Neural progenitor cell (in vitro differentiated cells): ENCODE data around the gene TNNC1. TPM values are rescaled to one million over a fixed set of nuclear protein-coding genes. Genes with fewer than 3 reads are reported as not detected.
A peak's percentile ranks its signal among the peaks of the same experiment; 100 is the strongest.

Experiments used
- DNase-seq: peaks from one replicate; pipeline ENCODE4 v3.0.0-alpha.2; 2016; ENCODE audit warnings: low spot score
- H2AFZ ChIP-seq: fragments of 200-600 bp; sonication (generic); replicated peaks from 2 replicates; pipeline ENCODE4 v1.6.1; 2016; ENCODE audit warnings: antibody characterized with exemption
- H3F3A ChIP-seq: fragments of 200-600 bp; sonication (generic); 2 replicates; pipeline ENCODE4 v1.6.1; 2016; ENCODE audit warnings: antibody characterized with exemption, low read depth
- H3K27ac ChIP-seq: fragments of 200-600 bp; sonication (generic); 2 replicates; pipeline ENCODE4 v1.5.1; 2016; ENCODE audit warnings: mild to moderate bottlenecking
- H3K27me3 ChIP-seq: fragments of 200-600 bp; sonication (generic); 2 replicates; pipeline ENCODE4 v1.6.1; 2016; ENCODE audit warnings: mild to moderate bottlenecking, moderate library complexity
- H3K36me3 ChIP-seq: fragments of 200-600 bp; sonication (generic); 2 replicates; pipeline ENCODE4 v1.5.1; 2016
- H3K4me1 ChIP-seq: fragments of 200-600 bp; sonication (generic); 2 replicates; pipeline ENCODE4 v1.6.1; 2016; ENCODE audit warnings: mixed run types
- H3K4me2 ChIP-seq: fragments of 200-600 bp; sonication (generic); 2 replicates; pipeline ENCODE4 v1.6.1; 2016
- H3K4me3 ChIP-seq: fragments of 200-600 bp; sonication (generic); 2 replicates; pipeline ENCODE4 v1.5.1; 2016
- H3K79me2 ChIP-seq: fragments of 200-600 bp; sonication (generic); 2 replicates; pipeline ENCODE4 v1.6.1; 2016; ENCODE audit warnings: low read depth
- H3K9ac ChIP-seq: fragments of 200-600 bp; sonication (generic); 2 replicates; pipeline ENCODE4 v1.6.1; 2016
- H3K9me3 ChIP-seq: fragments of 200-600 bp; sonication (generic); 2 replicates; pipeline ENCODE4 v1.5.1; 2016; ENCODE audit warnings: low read depth
- H4K20me1 ChIP-seq: fragments of 200-600 bp; sonication (generic); 2 replicates; pipeline ENCODE4 v1.6.1; 2016; ENCODE audit warnings: low read depth
- H3K27ac Mint-ChIP-seq: 3 replicates; pipeline ENCODE4 v1.8.0; 2021; ENCODE audit warnings: mixed read lengths
- H3K27me3 Mint-ChIP-seq: 2 replicates; pipeline ENCODE4 v1.8.0; 2022; ENCODE audit warnings: low read depth, mild to moderate bottlenecking, inconsistent platforms, moderate library complexity, mixed read lengths; ENCODE audit not compliant: insufficient read depth
- H3K36me3 Mint-ChIP-seq: 3 replicates; pipeline ENCODE4 v1.8.0; 2021; ENCODE audit warnings: mixed read lengths
- H3K4me1 Mint-ChIP-seq: 3 replicates; pipeline ENCODE4 v1.8.0; 2021; ENCODE audit warnings: mixed read lengths
- H3K4me3 Mint-ChIP-seq: 3 replicates; pipeline ENCODE4 v1.8.0; 2021; ENCODE audit warnings: mild to moderate bottlenecking, moderate library complexity, mixed read lengths
- H3K9me3 Mint-ChIP-seq: 3 replicates; pipeline ENCODE4 v1.8.0; 2020; ENCODE audit warnings: mixed read lengths
- CTCF ChIP-seq: fragments of 200-600 bp; sonication (generic); IDR thresholded peaks from 2 replicates; pipeline ENCODE4 v1.5.1; 2017; ENCODE audit warnings: antibody characterized with exemption, mild to moderate bottlenecking
- EZH2 ChIP-seq: fragments of 200-600 bp; sonication (generic); IDR thresholded peaks from 2 replicates; pipeline ENCODE4 v1.6.1; 2017; ENCODE audit warnings: antibody characterized with exemption, mild to moderate bottlenecking, moderate library complexity
- EZH2phosphoT487 ChIP-seq: fragments of 200-600 bp; sonication (generic); IDR thresholded peaks from 2 replicates; pipeline ENCODE4 v1.6.1; 2017; ENCODE audit warnings: antibody characterized with exemption
- total RNA-seq: library from RNA; depleted of rRNA; stranded (reverse); fragments of >200 nt; gene quantifications from 2 replicates; pipeline ENCODE4 v1.2.3, GENCODE V29; 2015; ENCODE audit warnings: low replicate concordance

TNNC1 gene
- total RNA-seq, 1 donor from 2014 or later = 0.67 TPM

GRCh38 chr3:52403271-52403841 is 50.5 kb downstream of the TNNC1 start:
- peaks cover 3% of the 10 kb centered on the region for H3K4me1 Mint-ChIP-seq

DNA sequence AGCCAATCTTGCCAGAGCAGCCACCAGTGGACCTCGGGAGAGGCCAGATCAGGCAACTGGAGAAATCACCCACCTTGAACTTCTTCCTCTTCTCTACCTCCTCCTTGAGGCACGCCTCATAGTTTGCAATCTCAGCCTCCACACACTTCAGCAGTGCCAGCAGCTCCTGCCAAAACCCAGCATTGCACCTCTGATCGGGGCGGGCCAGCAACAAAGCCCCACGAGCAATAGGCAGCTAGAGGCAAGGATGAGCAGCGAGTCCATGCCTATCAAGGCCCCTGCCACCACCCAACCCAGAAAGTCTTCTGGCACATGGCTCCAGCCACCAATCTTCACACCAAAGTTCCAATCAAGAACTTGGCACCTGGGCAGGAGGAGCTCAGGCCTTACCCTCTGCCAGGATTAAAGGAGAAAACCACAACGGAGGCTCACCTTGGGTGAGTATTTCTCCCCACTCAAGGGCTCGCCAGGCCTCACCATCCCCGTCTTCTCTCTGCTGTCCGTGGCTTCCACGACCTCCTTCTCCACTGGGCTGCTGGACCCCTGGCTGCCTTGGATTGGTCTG is 51.1 kb downstream of the TNNC1 start:
- H3K9me3 Mint-ChIP-seq = no peaks in the 10 kb centered on the region
- Histone ChIP-seq H3K9me3 (no peaks in the 10 kb centered on the region), H4K20me1 (no peaks in the 10 kb centered on the region), H2AFZ (no peak overlapping the region), H3K79me2 (no peaks in the 10 kb centered on the region), H3F3A (no peaks in the 10 kb centered on the region), H3K27ac (no peak overlapping the region), H3K4me3 (no peak overlapping the region), H3K9ac (no peak overlapping the region), H3K27me3 (no peaks in the 10 kb centered on the region), H3K4me1 (no peaks in the 10 kb centered on the region), H3K36me3 (no peaks in the 10 kb centered on the region), H3K4me2 (no peak overlapping the region)
- H3K4me1 Mint-ChIP-seq = no peaks in the 10 kb centered on the region
- H3K27me3 Mint-ChIP-seq = peaks cover 13% of the 10 kb centered on the region
- no peak for DNase-seq
- peaks cover 17% of the 10 kb centered on the region for H3K36me3 Mint-ChIP-seq
- peak overlapping the region; percentile 43 for H3K4me3 Mint-ChIP-seq
- H3K27ac Mint-ChIP-seq = no peak overlapping the region
- TF ChIP-seq EZH2 (no peak), EZH2phosphoT487 (no peak), CTCF (no peak)

More at GRCh38 chr3:52403271-52403841, 50.5 kb downstream of the TNNC1 start:
- Histone ChIP-seq H4K20me1 (no peaks in the 10 kb centered on the region), H3K27ac (no peak overlapping the region), H3K4me1 (no peaks in the 10 kb centered on the region), H3K9me3 (no peaks in the 10 kb centered on the region), H3K36me3 (no peaks in the 10 kb centered on the region), H3K4me3 (no peak overlapping the region), H3K79me2 (peaks cover 5% of the 10 kb centered on the region), H3F3A (peaks cover 2% of the 10 kb centered on the region), H2AFZ (no peak overlapping the region), H3K9ac (no peak overlapping the region), H3K4me2 (no peak overlapping the region), H3K27me3 (no peaks in the 10 kb centered on the region)
- Mint-ChIP-seq H3K27me3 (peaks cover 9% of the 10 kb centered on the region), H3K27ac (no peak overlapping the region), H3K9me3 (no peaks in the 10 kb centered on the region), H3K36me3 (peaks cover 20% of the 10 kb centered on the region), H3K4me3 (no peak overlapping the region)
- DNase-seq = no peak
- TF ChIP-seq EZH2 (no peak), CTCF (no peak), EZH2phosphoT487 (no peak)

- Histone ChIP-seq H4K20me1 (no peaks in the 10 kb centered on the region), H3K36me3 (no peaks in the 10 kb centered on the region), H3K4me1 (no peaks in the 10 kb centered on the region), H2AFZ (no peak overlapping the region), H3K79me2 (no peaks in the 10 kb centered on the region), H3K4me2 (no peak overlapping the region), H3K27ac (no peak overlapping the region), H3K4me3 (no peak overlapping the region), H3F3A (no peaks in the 10 kb centered on the region), H3K27me3 (no peaks in the 10 kb centered on the region), H3K9me3 (no peaks in the 10 kb centered on the region), H3K9ac (no peak overlapping the region)
- no peak for DNase-seq
- TF ChIP-seq EZH2phosphoT487 (no peak), EZH2 (no peak), CTCF (no peak)
- no peaks in the 10 kb centered on the region for H3K9me3 Mint-ChIP-seq
- no peak overlapping the region for H3K27ac Mint-ChIP-seq
- peaks cover 17% of the 10 kb centered on the region for H3K36me3 Mint-ChIP-seq
- H3K27me3 Mint-ChIP-seq = peaks cover 14% of the 10 kb centered on the region
- no peak overlapping the region for H3K4me3 Mint-ChIP-seq
- H3K4me1 Mint-ChIP-seq = no peaks in the 10 kb centered on the region
These were observed 51.7 kb downstream of the TNNC1 start for GRCh38 chr3:52402101-52402521.
